ENCODE results near the gene BRCA2. TPM values are rescaled to one million over a fixed set of nuclear protein-coding genes. Genes with fewer than 3 reads are reported as not detected.

The BRCA2 gene
- total and polyA plus RNA-seq, 2 experiments from 2014 or later: 28.6 to 38.7 TPM

GRCh38 chr13:32285633-32285965, 29.7 kb upstream of the BRCA2 start:
- no peaks in the 10 kb centered on the region for H3F3A ChIP-seq (replicated peaks; ENCODE audit: low read depth)
- H3K4me3 ChIP-seq: no peak overlapping the region
- no peaks in the 10 kb centered on the region for H3K79me2 ChIP-seq (replicated peaks; ENCODE audit: insufficient read depth)
- no peaks in the 10 kb centered on the region for H3K36me3 ChIP-seq (ENCODE audit: insufficient read depth)
- no peak overlapping the region for H3K4me3 Mint-ChIP-seq
- no peaks in the 10 kb centered on the region for H3K36me3 Mint-ChIP-seq (ENCODE audit: low read depth)
- H3K27ac Mint-ChIP-seq: no peak overlapping the region
- DNase-seq (ENCODE audit: low spot score) (no peak), ATAC-seq (no peak)
- H3K27me3 ChIP-seq (ENCODE audit: insufficient read depth): no peaks in the 10 kb centered on the region
- no peak overlapping the region for H2AFZ ChIP-seq
- H4K20me1 ChIP-seq (replicated peaks; ENCODE audit: insufficient read depth): no peaks in the 10 kb centered on the region
- no peaks in the 10 kb centered on the region for H3K4me1 ChIP-seq (ENCODE audit: insufficient read depth)
- no peaks in the 10 kb centered on the region for H3K9me2 ChIP-seq (ENCODE audit: insufficient read depth)
- peaks cover 10% of the 10 kb centered on the region; the same call in 2 of the 3 replicates for H3K4me1 Mint-ChIP-seq
- no peaks in the 10 kb centered on the region for H3K9me3 Mint-ChIP-seq
- no peak overlapping the region for H3K27ac ChIP-seq (ENCODE audit: low read depth)
- no peak overlapping the region for H3K4me2 ChIP-seq
- TF ChIP-seq POLR2AphosphoS5 (IDR thresholded peaks at IDR 0.05; ENCODE audit: low read depth) (no peak), ZNF331 (CRISPR knock-in tag; IDR thresholded peaks at IDR 0.05; ENCODE audit: low read depth) (no peak), ZNF462 (CRISPR knock-in tag; IDR thresholded peaks at IDR 0.05) (no peak), NANOG (IDR thresholded peaks at IDR 0.05; ENCODE audit: borderline replicate concordance) (no peak), CREB1 (CRISPR knock-in tag; IDR thresholded peaks at IDR 0.05; ENCODE audit: low read depth) (no peak), CTCF (conservative IDR thresholded peaks at IDR 0.05; ENCODE audit: low read depth in 2 of 2) (no peak)
- TF ChIP-seq, protein P1, sequence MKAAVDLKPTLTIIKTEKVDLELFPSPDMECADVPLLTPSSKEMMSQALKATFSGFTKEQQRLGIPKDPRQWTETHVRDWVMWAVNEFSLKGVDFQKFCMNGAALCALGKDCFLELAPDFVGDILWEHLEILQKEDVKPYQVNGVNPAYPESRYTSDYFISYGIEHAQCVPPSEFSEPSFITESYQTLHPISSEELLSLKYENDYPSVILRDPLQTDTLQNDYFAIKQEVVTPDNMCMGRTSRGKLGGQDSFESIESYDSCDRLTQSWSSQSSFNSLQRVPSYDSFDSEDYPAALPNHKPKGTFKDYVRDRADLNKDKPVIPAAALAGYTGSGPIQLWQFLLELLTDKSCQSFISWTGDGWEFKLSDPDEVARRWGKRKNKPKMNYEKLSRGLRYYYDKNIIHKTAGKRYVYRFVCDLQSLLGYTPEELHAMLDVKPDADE (IDR thresholded peaks at IDR 0.05): no peak
- no peaks in the 10 kb centered on the region for H3K27me3 Mint-ChIP-seq (ENCODE audit: insufficient read depth, low read depth, poor library complexity)
